ENCODE data around the gene TBX1.

Gene TBX1

DNA sequence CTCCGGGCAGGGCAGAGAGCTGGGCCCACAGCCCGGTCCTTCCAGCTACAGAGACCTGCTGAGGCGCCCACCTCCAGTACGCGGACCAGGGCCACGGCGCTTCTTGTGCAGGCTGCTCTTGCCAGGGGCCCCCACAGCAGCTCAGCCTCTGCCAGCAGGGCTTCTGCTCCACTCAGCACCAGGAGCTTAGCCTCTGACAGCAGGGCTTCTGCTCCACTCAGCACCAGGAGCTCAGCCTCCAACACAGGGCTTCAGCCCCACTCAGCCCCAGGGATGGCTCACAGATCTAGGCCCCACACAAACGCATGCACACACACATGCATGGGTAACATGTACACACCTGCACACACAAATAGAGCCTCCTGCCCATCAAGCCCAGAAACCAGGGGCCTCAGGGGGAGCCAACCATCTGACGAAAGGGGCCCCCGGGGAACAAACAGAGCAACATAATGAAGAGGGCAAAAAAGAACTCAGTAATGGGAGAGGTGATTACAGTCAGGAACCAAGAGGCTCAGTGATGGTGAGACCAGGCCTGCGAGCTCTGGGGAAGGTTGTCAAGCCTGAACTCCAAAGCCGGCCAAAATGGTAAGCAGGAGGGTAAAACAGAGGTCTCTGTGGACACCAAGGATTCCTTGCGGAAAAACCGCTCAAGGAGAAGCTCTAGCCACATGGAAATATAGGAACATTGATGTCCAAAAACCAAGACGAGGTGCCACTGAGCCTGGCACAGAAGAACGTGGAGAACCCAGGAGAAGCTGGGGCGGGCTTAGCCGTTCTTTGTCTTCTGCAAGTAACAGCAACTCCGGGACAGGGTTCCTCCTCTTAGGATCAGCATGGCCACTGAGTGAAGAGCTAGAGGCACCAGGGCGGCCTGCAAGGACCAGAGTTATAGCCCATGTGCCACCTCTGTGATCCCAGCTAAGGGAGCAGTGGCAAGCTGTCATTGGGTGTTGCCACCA lies 47.6 kb downstream of the TBX1 start:
- H4K12ac ChIP-seq (ENCODE audit: low read depth, low read length) = no peak overlapping the region
- H4K91ac ChIP-seq (ENCODE audit: low read depth, low read length) = no peak overlapping the region

DNA sequence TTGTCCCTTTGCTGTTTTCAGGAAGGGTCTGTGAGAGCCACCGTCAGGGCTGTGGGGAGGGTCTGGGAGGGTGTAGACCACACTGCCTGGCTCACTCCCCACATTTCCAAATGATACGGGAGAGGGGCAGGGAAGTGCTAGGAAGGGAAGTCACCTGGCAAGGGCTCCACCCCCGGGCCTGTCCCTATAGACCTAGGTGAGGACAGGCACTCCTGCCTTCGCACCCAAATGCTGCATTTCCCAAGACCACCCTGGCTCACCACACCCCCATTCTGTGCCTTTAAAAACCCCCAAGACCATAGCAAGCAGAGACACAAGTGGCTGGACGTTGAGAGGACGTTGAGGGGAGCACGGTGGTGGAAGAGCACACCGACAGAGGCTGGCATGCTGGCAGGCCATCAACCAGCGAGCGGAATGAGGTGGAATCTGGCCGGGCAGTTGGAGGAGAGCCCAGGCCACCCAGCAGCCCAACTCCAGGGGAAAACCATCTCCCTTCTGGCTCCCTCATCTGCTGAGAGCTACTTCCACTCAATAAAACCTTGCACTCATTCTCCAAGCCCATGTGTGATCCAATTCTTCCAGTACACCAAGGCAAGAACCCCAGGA lies 48.4 kb downstream of the TBX1 start:
- Histone ChIP-seq H3K14ac (ENCODE audit: low read length) (no peak overlapping the region), H4K8ac (ENCODE audit: low read depth, low read length) (no peak overlapping the region), H3K79me1 (ENCODE audit: low read length) (no peaks in the 10 kb centered on the region), H4K91ac (ENCODE audit: low read depth, low read length) (no peak overlapping the region), H2BK120ac (ENCODE audit: insufficient read depth, low read length, poor library complexity) (no peak overlapping the region), H3K27ac (ENCODE audit: low read depth, low read length) (no peak overlapping the region), H3K4me2 (ENCODE audit: low read length) (no peak overlapping the region), H3K4ac (ENCODE audit: low read depth, low read length) (no peak overlapping the region), H2AFZ (ENCODE audit: insufficient read depth, low read length, poor library complexity) (no peak overlapping the region), H3K23ac (ENCODE audit: low read length) (no peak overlapping the region), H2BK12ac (ENCODE audit: low read length) (no peak overlapping the region), H3K36me3 (ENCODE audit: control insufficient read depth in 1 of 2, insufficient read depth in 2 of 2, low read length in 2 of 2) (peaks cover 3 to 9% of the 10 kb centered on the region in 2 experiments), H3K4me3 (ENCODE audit: low read depth, low read length) (no peak overlapping the region), H3K9me3 (ENCODE audit: insufficient read depth, low read depth, low read length) (no peaks in the 10 kb centered on the region), H3K79me2 (ENCODE audit: control insufficient read depth, insufficient read depth, low read length, poor library complexity) (no peaks in the 10 kb centered on the region), H3K18ac (ENCODE audit: low read length) (no peak overlapping the region), H2AK5ac (ENCODE audit: low read length) (no peak overlapping the region), H3K9ac (ENCODE audit: low read length) (no peak overlapping the region), H3K27me3 (ENCODE audit: insufficient read depth, low read length) (no peaks in the 10 kb centered on the region), H2BK5ac (ENCODE audit: low read depth, low read length, poor library complexity) (no peak overlapping the region), H3K4me1 (ENCODE audit: control insufficient read depth in 1 of 2, insufficient read depth in 2 of 2, low read length in 2 of 2) (peaks cover 6 to 7% of the 10 kb centered on the region in 2 experiments), H4K12ac (ENCODE audit: low read depth, low read length) (no peak overlapping the region)
- no peak for DNase-seq
- no CpG with 5 or more reads among the region's 11 CpGs for WGBS (ENCODE audit: extremely low coverage, insufficient coverage, insufficient read length)

More for the DNA sequence above, 47.6 kb downstream of the TBX1 start:
- Histone ChIP-seq H2BK12ac (ENCODE audit: low read length) (no peak overlapping the region), H3K79me2 (ENCODE audit: control insufficient read depth, insufficient read depth, low read length, poor library complexity) (no peaks in the 10 kb centered on the region), H3K27me3 (ENCODE audit: insufficient read depth, low read length) (no peaks in the 10 kb centered on the region), H3K9ac (ENCODE audit: low read length) (no peak overlapping the region), H3K36me3 (ENCODE audit: control insufficient read depth in 1 of 2, insufficient read depth in 2 of 2, low read length in 2 of 2) (peaks cover 3 to 9% of the 10 kb centered on the region in 2 experiments), H3K9me3 (ENCODE audit: insufficient read depth, low read depth, low read length) (peaks cover 2% of the 10 kb centered on the region), H3K14ac (ENCODE audit: low read length) (no peak overlapping the region), H3K4me3 (ENCODE audit: low read depth, low read length) (no peak overlapping the region), H3K4me1 (ENCODE audit: control insufficient read depth in 1 of 2, insufficient read depth in 2 of 2, low read length in 2 of 2) (peaks cover 6 to 7% of the 10 kb centered on the region in 2 experiments), H3K23ac (ENCODE audit: low read length) (no peak overlapping the region), H3K18ac (ENCODE audit: low read length) (no peak overlapping the region), H2BK120ac (ENCODE audit: insufficient read depth, low read length, poor library complexity) (no peak overlapping the region), H3K79me1 (ENCODE audit: low read length) (no peaks in the 10 kb centered on the region), H4K8ac (ENCODE audit: low read depth, low read length) (no peak overlapping the region), H3K27ac (ENCODE audit: low read depth, low read length) (no peak overlapping the region), H3K4ac (ENCODE audit: low read depth, low read length) (no peak overlapping the region), H2AK5ac (ENCODE audit: low read length) (no peak overlapping the region), H2AFZ (ENCODE audit: insufficient read depth, low read length, poor library complexity) (no peak overlapping the region), H3K4me2 (ENCODE audit: low read length) (no peak overlapping the region), H2BK5ac (ENCODE audit: low read depth, low read length, poor library complexity) (no peak overlapping the region)
- WGBS (ENCODE audit: extremely low coverage, insufficient coverage, insufficient read length) = no CpG with 5 or more reads among the region's 20 CpGs
- DNase-seq = no peak

DNA sequence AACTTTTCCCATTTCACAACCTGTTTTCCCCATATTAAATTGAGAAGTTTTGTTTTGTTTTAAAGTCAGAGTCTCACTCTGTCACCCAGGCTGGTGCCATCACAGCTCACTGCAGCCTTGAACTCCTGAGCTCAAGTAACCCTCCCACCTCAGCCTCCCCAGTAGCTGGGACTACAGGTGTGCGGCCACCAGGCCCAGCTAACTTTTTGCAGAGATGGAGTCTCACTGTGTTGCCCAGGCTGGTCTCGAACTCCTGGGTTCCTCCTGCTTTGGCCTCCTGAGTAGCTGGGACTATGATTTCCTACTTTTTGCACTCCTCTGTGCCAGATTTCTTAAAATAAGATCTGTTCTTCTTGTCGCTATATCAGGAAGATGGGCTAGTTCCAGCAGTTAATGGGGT lies 49.2 kb downstream of the TBX1 start:
- H4K91ac ChIP-seq (ENCODE audit: low read depth, low read length) = no peak overlapping the region
- H3K79me2 ChIP-seq (ENCODE audit: control insufficient read depth, insufficient read depth, low read length, poor library complexity) = no peaks in the 10 kb centered on the region
- no peak for DNase-seq
- no peak overlapping the region for H3K4ac ChIP-seq (ENCODE audit: low read depth, low read length)
- peaks cover 6 to 7% of the 10 kb centered on the region in 2 experiments for H3K4me1 ChIP-seq (ENCODE audit: control insufficient read depth in 1 of 2, insufficient read depth in 2 of 2, low read length in 2 of 2)
- H3K4me3 ChIP-seq (ENCODE audit: low read depth, low read length) = no peak overlapping the region
- H3K9me3 ChIP-seq (ENCODE audit: insufficient read depth, low read depth, low read length) = no peaks in the 10 kb centered on the region
- no peak overlapping the region for H2BK120ac ChIP-seq (ENCODE audit: insufficient read depth, low read length, poor library complexity)
- no peak overlapping the region for H4K8ac ChIP-seq (ENCODE audit: low read depth, low read length)
- no peak overlapping the region for H2BK12ac ChIP-seq (ENCODE audit: low read length)
- H3K27ac ChIP-seq (ENCODE audit: low read depth, low read length) = no peak overlapping the region
- no peak overlapping the region for H2BK5ac ChIP-seq (ENCODE audit: low read depth, low read length, poor library complexity)
- no peak overlapping the region for H3K18ac ChIP-seq (ENCODE audit: low read length)
- H4K12ac ChIP-seq (ENCODE audit: low read depth, low read length) = no peak overlapping the region
- H3K4me2 ChIP-seq (ENCODE audit: low read length) = no peak overlapping the region
- no peak overlapping the region for H3K9ac ChIP-seq (ENCODE audit: low read length)
- H3K36me3 ChIP-seq (ENCODE audit: control insufficient read depth in 1 of 2, insufficient read depth in 2 of 2, low read length in 2 of 2) = peaks cover 3 to 9% of the 10 kb centered on the region in 2 experiments
- no peak overlapping the region for H2AK5ac ChIP-seq (ENCODE audit: low read length)
- no peak overlapping the region for H3K23ac ChIP-seq (ENCODE audit: low read length)
- no peaks in the 10 kb centered on the region for H3K27me3 ChIP-seq (ENCODE audit: insufficient read depth, low read length)
- no peak overlapping the region for H2AFZ ChIP-seq (ENCODE audit: insufficient read depth, low read length, poor library complexity)
- no peaks in the 10 kb centered on the region for H3K79me1 ChIP-seq (ENCODE audit: low read length)
- no CpG with 5 or more reads among the region's 3 CpGs for WGBS (ENCODE audit: extremely low coverage, insufficient coverage, insufficient read length)
- no peak overlapping the region for H3K14ac ChIP-seq (ENCODE audit: low read length)

DNA sequence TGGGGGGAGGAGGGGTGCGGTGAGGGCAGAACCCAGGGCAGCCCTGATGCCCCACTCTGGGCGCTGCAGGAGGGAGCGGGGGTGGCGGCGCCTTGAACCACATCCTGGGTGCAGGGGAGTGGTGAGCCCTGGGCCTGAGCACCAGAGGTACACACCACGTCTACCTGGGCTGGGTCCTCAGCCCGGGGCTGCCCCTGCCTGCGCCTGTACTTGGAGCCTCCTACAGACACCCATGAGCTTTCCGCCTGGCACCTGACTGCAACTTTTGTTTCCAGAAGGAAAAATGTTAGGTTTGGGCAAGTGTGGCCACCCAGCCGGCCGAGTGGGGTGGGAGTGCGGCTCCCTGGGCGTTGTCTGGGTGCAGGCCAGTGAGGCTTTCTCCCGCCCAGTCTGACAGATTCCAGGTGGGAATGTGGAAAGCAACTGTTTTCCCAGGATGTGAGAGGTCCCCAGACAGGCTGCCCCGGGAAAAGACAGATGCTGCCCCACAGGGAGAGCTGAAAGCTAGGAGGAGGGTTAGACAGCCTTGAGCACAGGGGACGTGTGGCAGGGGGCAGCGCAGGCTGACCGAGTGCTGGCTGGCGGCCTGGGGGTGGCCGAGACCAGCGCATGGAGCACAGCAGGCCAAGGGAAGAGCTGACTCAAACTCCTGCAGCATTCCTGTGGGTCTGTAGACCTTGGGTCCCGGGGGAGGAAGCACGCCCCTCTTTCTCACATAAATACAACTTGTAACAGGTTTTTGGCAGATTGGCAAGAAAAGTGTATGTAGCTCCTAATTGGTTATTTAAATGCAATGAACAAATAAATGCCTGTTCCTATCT lies 50.0 kb downstream of the TBX1 start:
- no peak overlapping the region for H4K8ac ChIP-seq (ENCODE audit: low read depth, low read length)
- H4K91ac ChIP-seq (ENCODE audit: low read depth, low read length) = no peak overlapping the region
- no CpG with 5 or more reads among the region's 23 CpGs for WGBS (ENCODE audit: extremely low coverage, insufficient coverage, insufficient read length)

More for the DNA sequence above, 50.0 kb downstream of the TBX1 start:
- H3K4me3 ChIP-seq (ENCODE audit: low read depth, low read length) = no peak overlapping the region
- no peak overlapping the region for H2BK120ac ChIP-seq (ENCODE audit: insufficient read depth, low read length, poor library complexity)
- peaks cover 3 to 7% of the 10 kb centered on the region in 2 experiments for H3K36me3 ChIP-seq (ENCODE audit: control insufficient read depth in 1 of 2, insufficient read depth in 2 of 2, low read length in 2 of 2)
- no peak overlapping the region for H3K9ac ChIP-seq (ENCODE audit: low read length)
- H3K23ac ChIP-seq (ENCODE audit: low read length) = no peak overlapping the region
- no peaks in the 10 kb centered on the region for H3K27me3 ChIP-seq (ENCODE audit: insufficient read depth, low read length)
- no peak overlapping the region for H3K14ac ChIP-seq (ENCODE audit: low read length)
- no peak overlapping the region for H2AK5ac ChIP-seq (ENCODE audit: low read length)
- H3K79me2 ChIP-seq (ENCODE audit: control insufficient read depth, insufficient read depth, low read length, poor library complexity) = no peaks in the 10 kb centered on the region
- DNase-seq = no peak
- H3K27ac ChIP-seq (ENCODE audit: low read depth, low read length) = no peak overlapping the region
- no peak overlapping the region for H3K18ac ChIP-seq (ENCODE audit: low read length)
- no peak overlapping the region for H2AFZ ChIP-seq (ENCODE audit: insufficient read depth, low read length, poor library complexity)
- no peak overlapping the region for H2BK5ac ChIP-seq (ENCODE audit: low read depth, low read length, poor library complexity)
- no peak overlapping the region for H2BK12ac ChIP-seq (ENCODE audit: low read length)
- no peak overlapping the region for H3K4me2 ChIP-seq (ENCODE audit: low read length)
- H3K4ac ChIP-seq (ENCODE audit: low read depth, low read length) = no peak overlapping the region
- no peak overlapping the region for H4K12ac ChIP-seq (ENCODE audit: low read depth, low read length)
- H3K4me1 ChIP-seq (ENCODE audit: control insufficient read depth in 1 of 2, insufficient read depth in 2 of 2, low read length in 2 of 2) = peaks cover 6 to 7% of the 10 kb centered on the region in 2 experiments
- no peaks in the 10 kb centered on the region for H3K79me1 ChIP-seq (ENCODE audit: low read length)
- no peaks in the 10 kb centered on the region for H3K9me3 ChIP-seq (ENCODE audit: insufficient read depth, low read depth, low read length)
